ENCODE results near the gene NDUFV2. TPM values are rescaled to one million over a fixed set of nuclear protein-coding genes. Genes with fewer than 3 reads are reported as not detected.
A peak's percentile ranks its signal among the peaks of the same experiment; 100 is the strongest.

Gene NDUFV2
- total and polyA plus RNA-seq, 2 of the 13 experiments (the other 11 are each of a cell fraction or from before 2014, with no cell fraction given) = 216 to 299 TPM

DNA sequence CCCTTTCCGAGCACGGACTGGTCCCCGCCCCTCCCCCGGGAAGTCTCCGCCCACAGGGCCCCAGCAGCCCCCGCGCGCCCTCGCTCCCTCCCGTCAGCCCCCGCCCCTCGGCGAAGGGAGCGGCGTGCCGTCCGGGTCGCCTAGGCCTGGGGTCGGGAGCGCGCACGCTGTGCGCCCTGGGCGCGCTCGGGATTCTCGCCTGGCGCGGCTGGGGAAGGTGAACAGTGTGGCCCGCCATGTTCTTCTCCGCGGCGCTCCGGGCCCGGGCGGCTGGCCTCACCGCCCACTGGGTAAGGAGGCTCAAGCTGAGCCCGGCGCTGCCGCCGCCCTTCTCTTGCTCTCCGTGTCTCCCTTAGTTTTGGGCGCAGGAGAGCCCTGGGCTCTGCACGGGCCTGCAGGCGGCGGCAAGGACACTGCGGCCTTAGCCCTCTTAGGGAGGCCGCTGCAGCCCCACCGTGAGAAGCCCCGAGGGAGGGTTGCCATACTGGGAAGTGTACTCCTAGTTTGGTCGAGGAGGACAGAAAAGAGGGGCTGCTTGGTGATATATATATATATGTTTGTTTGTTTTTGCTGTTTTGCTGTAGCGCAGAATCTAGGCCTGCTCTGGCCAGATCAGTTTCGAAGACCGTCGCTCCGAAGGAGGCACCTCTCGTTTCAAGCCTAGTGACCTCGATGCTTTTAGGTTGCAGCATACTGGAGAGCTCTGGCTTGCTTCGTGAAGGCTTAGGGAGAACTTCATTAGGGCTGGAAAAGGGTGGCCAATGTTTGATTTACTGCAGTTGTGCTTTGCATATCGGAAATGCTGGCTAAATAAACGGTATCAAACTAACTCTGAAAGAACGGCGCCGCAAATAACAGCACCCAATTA lies at the start of gene NDUFV2 (continued):
- TF ChIP-seq, protein P1, sequence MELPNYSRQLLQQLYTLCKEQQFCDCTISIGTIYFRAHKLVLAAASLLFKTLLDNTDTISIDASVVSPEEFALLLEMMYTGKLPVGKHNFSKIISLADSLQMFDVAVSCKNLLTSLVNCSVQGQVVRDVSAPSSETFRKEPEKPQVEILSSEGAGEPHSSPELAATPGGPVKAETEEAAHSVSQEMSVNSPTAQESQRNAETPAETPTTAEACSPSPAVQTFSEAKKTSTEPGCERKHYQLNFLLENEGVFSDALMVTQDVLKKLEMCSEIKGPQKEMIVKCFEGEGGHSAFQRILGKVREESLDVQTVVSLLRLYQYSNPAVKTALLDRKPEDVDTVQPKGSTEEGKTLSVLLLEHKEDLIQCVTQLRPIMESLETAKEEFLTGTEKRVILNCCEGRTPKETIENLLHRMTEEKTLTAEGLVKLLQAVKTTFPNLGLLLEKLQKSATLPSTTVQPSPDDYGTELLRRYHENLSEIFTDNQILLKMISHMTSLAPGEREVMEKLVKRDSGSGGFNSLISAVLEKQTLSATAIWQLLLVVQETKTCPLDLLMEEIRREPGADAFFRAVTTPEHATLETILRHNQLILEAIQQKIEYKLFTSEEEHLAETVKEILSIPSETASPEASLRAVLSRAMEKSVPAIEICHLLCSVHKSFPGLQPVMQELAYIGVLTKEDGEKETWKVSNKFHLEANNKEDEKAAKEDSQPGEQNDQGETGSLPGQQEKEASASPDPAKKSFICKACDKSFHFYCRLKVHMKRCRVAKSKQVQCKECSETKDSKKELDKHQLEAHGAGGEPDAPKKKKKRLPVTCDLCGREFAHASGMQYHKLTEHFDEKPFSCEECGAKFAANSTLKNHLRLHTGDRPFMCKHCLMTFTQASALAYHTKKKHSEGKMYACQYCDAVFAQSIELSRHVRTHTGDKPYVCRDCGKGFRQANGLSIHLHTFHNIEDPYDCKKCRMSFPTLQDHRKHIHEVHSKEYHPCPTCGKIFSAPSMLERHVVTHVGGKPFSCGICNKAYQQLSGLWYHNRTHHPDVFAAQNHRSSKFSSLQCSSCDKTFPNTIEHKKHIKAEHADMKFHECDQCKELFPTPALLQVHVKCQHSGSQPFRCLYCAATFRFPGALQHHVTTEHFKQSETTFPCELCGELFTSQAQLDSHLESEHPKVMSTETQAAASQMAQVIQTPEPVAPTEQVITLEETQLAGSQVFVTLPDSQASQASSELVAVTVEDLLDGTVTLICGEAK (IDR thresholded peaks at IDR 0.05) = no peak
- TF ChIP-seq, protein P1 (CRISPR knock-in tag; IDR thresholded peaks at IDR 0.05) = 0 out of 2 replicates have a peak, but pooled peaks have one; percentile 63
- TF ChIP-seq, protein P2, sequence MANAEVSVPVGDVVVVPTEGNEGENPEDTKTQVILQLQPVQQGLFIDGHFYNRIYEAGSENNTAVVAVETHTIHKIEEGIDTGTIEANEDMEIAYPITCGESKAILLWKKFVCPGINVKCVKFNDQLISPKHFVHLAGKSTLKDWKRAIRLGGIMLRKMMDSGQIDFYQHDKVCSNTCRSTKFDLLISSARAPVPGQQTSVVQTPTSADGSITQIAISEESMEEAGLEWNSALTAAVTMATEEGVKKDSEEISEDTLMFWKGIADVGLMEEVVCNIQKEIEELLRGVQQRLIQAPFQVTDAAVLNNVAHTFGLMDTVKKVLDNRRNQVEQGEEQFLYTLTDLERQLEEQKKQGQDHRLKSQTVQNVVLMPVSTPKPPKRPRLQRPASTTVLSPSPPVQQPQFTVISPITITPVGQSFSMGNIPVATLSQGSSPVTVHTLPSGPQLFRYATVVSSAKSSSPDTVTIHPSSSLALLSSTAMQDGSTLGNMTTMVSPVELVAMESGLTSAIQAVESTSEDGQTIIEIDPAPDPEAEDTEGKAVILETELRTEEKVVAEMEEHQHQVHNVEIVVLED (CRISPR knock-in tag; IDR thresholded peaks at IDR 0.05; ENCODE audit: borderline replicate concordance) = peak; percentile 98
- TF ChIP-seq, protein P3, sequence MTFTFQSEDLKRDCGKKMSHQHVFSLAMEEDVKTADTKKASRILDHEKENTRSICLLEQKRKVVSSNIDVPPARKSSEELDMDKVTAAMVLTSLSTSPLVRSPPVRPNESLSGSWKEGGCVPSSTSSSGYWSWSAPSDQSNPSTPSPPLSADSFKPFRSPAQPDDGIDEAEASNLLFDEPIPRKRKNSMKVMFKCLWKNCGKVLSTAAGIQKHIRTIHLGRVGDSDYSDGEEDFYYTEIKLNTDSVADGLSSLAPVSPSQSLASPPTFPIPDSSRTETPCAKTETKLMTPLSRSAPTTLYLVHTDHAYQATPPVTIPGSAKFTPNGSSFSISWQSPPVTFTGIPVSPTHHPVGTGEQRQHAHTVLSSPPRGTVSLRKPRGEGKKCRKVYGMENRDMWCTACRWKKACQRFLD (CRISPR knock-in tag; IDR thresholded peaks at IDR 0.05; ENCODE audit: borderline replicate concordance) = peak; percentile 96; the same call in 1 of the 2 replicates
- TF ChIP-seq, protein P4, sequence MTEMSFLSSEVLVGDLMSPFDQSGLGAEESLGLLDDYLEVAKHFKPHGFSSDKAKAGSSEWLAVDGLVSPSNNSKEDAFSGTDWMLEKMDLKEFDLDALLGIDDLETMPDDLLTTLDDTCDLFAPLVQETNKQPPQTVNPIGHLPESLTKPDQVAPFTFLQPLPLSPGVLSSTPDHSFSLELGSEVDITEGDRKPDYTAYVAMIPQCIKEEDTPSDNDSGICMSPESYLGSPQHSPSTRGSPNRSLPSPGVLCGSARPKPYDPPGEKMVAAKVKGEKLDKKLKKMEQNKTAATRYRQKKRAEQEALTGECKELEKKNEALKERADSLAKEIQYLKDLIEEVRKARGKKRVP (CRISPR knock-in tag; IDR thresholded peaks at IDR 0.05) = no peak
- TF ChIP-seq, protein P5, sequence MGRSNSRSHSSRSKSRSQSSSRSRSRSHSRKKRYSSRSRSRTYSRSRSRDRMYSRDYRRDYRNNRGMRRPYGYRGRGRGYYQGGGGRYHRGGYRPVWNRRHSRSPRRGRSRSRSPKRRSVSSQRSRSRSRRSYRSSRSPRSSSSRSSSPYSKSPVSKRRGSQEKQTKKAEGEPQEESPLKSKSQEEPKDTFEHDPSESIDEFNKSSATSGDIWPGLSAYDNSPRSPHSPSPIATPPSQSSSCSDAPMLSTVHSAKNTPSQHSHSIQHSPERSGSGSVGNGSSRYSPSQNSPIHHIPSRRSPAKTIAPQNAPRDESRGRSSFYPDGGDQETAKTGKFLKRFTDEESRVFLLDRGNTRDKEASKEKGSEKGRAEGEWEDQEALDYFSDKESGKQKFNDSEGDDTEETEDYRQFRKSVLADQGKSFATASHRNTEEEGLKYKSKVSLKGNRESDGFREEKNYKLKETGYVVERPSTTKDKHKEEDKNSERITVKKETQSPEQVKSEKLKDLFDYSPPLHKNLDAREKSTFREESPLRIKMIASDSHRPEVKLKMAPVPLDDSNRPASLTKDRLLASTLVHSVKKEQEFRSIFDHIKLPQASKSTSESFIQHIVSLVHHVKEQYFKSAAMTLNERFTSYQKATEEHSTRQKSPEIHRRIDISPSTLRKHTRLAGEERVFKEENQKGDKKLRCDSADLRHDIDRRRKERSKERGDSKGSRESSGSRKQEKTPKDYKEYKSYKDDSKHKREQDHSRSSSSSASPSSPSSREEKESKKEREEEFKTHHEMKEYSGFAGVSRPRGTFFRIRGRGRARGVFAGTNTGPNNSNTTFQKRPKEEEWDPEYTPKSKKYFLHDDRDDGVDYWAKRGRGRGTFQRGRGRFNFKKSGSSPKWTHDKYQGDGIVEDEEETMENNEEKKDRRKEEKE (IDR thresholded peaks at IDR 0.05) = no peak
- TF ChIP-seq RARG (CRISPR knock-in tag; IDR thresholded peaks at IDR 0.05; ENCODE audit: low read depth) = 0 out of 2 replicates have a peak, but pooled peaks have one; percentile 47
- 0 out of 2 replicates have a peak, but pooled peaks have one; percentile 56 for TF ChIP-seq ZFP41 (CRISPR knock-in tag; IDR thresholded peaks at IDR 0.05; ENCODE audit: borderline replicate concordance)
- 0 out of 2 replicates have a peak, but pooled peaks have one; percentile 35 for TF ChIP-seq JUN (CRISPR knock-in tag; IDR thresholded peaks at IDR 0.05)
- no peak for TF ChIP-seq ZNF550 (CRISPR knock-in tag; IDR thresholded peaks at IDR 0.05; ENCODE audit: borderline replicate concordance)
- no peak for TF ChIP-seq KLF9 (CRISPR knock-in tag; IDR thresholded peaks at IDR 0.05; ENCODE audit: low read depth)
